Sciatic nerve (tissue), 2 donors: ENCODE measurements around the gene SLIT3. TPM values are rescaled to one million over a fixed set of nuclear protein-coding genes. Genes with fewer than 3 reads are reported as not detected.
A peak's percentile ranks its signal among the peaks of the same experiment; 100 is the strongest.

Experiments used
- ATAC-seq: fragments of 200-7000 bp; cut with Tn5 transposase; one replicate; pipeline ENCODE4 v1.9.1; 2020; ENCODE audit warnings: mild to moderate bottlenecking, moderate library complexity
- DNase-seq: peaks from one replicate; pipeline ENCODE4 v3.0.0-alpha.2; 2020; ENCODE audit warnings: low spot score
- intact Hi-C: fragments of 100-400 bp; cut with DNase I; formaldehyde crosslinking; loops from one replicate; pipeline ENCODE4 v1.14.2; 2022
- total RNA-seq: library from RNA; stranded (reverse); fragmentation: NEBNext Ultra II Directional; extraction: Animal tissue kit (Norgen Biotek cat#: 25700); gene quantifications from one replicate; pipeline ENCODE4 v1.2.1, GENCODE V29; 2021
- donor health status: DM: no; HTN: no; CAD: no.
- donor health status: DM: no; HTN: no; CAD: no.

The SLIT3 gene
- total RNA-seq, 1 donor from 2014 or later, result 50.6 TPM

- intact Hi-C loops, result no loop called here
- no peak for DNase-seq
Measured at GRCh38 chr5:168969326-168969886, 331.5 kb downstream of the SLIT3 start.

GRCh38 chr5:168967882-168968620, 332.9 kb downstream of the SLIT3 start:
- ATAC-seq (no peak), DNase-seq (no peak)
- intact Hi-C loops, result no loop called here

More at GRCh38 chr5:168969326-168969886, 331.5 kb downstream of the SLIT3 start:
- no peak for ATAC-seq

GRCh38 chr5:168965638-168966037, 335.3 kb downstream of the SLIT3 start:
- intact Hi-C loops, result no loop called here
- DNase-seq (no peak), ATAC-seq (no peak)

GRCh38 chr5:168964182-168964581, 336.8 kb downstream of the SLIT3 start:
- intact Hi-C loops, result no loop called here
- DNase-seq, result no peak

GRCh38 chr5:168962306-168962705, 338.6 kb downstream of the SLIT3 start:
- intact Hi-C loops, result no loop called here
- no peak for ATAC-seq
- no peak for DNase-seq

More at GRCh38 chr5:168964182-168964581, 336.8 kb downstream of the SLIT3 start:
- no peak for ATAC-seq

GRCh38 chr5:168961681-168962080, 339.3 kb downstream of the SLIT3 start:
- intact Hi-C loops, result no loop called here
- DNase-seq (no peak), ATAC-seq (no peak)

DNA sequence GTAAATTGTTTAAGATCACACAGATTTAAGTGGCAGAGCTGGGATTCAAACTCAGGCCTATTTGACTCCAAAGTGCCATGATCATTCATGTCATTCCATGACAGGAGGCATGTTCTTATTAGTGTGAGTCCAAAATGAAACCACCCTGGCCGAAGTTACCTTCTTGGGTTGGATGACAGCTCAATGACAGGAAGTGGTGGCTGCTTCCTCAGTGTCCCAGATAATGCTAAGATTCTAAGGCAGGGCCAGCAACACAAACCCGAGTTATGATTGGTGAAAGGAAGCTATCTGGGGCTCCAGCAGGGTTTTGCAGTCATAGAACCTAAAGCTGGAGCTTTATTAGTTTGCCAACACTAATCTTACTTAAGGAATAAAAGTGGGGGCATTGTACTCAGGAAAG, 340.4 kb downstream of the SLIT3 start:
- DNase-seq (no peak), ATAC-seq (no peak)
- intact Hi-C loops, result no loop called here

- DNase-seq (no peak), ATAC-seq (no peak)
- intact Hi-C loops, result no loop called here
Measured at GRCh38 chr5:168953351-168953750, 347.6 kb downstream of the SLIT3 start.

- no peak for ATAC-seq
- no peak for DNase-seq
- intact Hi-C loops, result no loop called here
Measured at GRCh38 chr5:168952196-168952595, 348.7 kb downstream of the SLIT3 start.

GRCh38 chr5:168951769-168952168, 349.2 kb downstream of the SLIT3 start:
- ATAC-seq (no peak), DNase-seq (no peak)

DNA sequence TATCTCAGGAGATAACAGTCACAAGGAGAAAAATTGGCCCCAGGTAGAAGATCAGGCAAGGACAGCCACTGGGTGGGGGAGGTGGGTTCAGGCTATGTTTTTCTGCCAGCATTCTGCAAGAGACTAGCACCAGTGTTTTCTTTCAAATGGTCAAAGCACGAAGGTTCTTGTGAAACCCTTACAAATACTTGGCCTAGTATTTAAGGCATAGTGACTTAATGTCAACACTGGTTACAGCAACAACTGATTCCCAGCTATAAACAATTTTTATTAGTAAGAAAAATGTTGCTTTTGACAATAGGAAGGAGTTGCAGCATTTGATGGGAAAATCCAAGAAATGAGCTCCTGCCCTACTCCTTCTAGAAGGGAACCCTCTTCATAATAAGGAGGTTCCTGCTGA, 349.6 kb downstream of the SLIT3 start:
- DNase-seq, result no peak
- intact Hi-C loops, result no loop called here
- ATAC-seq, result no peak

More at GRCh38 chr5:168951769-168952168, 349.2 kb downstream of the SLIT3 start:
- intact Hi-C loops, result no loop called here

GRCh38 chr5:168950241-168950951, 350.5 kb downstream of the SLIT3 start:
- ATAC-seq (no peak), DNase-seq (no peak)
- intact Hi-C loops, result no loop called here

GRCh38 chr5:168948746-168949145, 352.2 kb downstream of the SLIT3 start:
- intact Hi-C loops, result no loop called here
- no peak for ATAC-seq
- no peak for DNase-seq

DNA sequence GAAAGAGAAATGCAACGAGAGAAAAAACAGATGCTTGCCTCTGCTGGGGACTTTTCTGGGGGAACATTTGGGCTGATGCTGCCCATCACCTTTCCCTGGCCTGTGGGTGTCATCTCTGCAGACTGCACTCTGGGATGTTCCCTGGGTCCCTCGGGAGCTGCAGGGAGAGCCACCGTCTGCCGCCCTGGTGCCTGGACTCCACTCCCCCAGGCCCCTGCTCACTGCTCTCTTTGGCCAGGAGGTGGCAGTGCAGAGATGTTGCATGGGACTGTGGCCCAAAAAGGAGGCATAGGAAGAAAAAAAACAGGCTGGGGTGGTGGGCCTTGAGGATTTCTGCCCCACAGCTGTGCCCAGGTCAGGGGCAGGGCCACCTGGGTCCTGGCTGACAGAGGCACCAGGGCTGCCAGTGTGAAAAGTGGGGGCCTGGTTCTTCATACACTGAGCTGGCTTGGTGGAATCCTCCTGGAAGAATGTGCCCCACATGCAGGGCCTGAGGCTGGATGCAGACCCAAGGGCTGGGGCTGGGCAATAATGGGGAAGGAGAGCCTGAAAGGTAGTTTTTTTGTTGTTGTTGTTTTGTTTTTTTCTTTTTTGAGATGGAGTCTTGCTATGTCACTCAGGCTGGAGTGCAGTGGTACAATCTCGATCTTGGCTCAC, 353.6 kb downstream of the SLIT3 start:
- DNase-seq (no peak), ATAC-seq (peak; percentile 57)
- intact Hi-C loops, result no loop called here

DNA sequence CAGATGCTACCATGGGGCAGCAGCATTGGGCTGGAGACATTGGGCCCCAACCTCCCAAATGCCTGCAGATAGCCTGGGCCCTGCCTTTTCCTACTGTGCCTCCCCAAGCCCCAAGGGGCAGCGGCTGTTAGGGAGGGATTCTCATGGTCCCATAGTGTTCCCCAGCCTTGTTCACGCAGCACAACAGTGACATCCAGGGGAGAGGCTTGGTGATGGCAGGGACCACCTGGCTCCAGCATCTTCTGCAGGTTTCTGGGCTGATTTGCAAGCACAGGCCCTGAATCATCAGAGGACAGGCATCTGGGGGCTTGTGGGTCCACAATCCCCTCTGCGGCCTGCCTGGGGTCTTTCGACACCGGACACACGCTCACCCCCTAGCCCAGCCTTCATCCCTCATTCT, 354.6 kb downstream of the SLIT3 start:
- DNase-seq (no peak), ATAC-seq (peak; percentile 45)
- intact Hi-C loops, result no loop called here

DNA sequence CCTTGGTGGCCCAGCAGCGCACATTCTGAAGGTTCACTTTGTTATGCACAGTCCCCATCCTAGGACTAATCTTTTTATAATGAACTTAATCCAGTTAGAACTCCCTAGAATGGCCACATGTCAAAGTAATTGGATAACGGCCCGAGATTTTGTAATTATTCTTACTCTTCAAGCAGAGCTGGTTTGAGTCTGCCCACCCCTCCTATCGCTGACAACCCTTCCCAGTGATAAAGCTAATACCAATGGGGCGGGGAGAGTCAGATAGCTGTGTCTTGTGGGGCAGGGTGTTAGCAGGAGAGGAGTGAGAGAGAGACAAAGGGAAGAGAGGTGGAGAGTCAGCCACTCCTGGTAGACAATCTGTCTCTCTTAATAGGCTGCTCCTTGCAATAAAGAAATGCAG, 356.9 kb downstream of the SLIT3 start:
- intact Hi-C loops, result no loop called here
- ATAC-seq, result no peak
- no peak for DNase-seq

DNA sequence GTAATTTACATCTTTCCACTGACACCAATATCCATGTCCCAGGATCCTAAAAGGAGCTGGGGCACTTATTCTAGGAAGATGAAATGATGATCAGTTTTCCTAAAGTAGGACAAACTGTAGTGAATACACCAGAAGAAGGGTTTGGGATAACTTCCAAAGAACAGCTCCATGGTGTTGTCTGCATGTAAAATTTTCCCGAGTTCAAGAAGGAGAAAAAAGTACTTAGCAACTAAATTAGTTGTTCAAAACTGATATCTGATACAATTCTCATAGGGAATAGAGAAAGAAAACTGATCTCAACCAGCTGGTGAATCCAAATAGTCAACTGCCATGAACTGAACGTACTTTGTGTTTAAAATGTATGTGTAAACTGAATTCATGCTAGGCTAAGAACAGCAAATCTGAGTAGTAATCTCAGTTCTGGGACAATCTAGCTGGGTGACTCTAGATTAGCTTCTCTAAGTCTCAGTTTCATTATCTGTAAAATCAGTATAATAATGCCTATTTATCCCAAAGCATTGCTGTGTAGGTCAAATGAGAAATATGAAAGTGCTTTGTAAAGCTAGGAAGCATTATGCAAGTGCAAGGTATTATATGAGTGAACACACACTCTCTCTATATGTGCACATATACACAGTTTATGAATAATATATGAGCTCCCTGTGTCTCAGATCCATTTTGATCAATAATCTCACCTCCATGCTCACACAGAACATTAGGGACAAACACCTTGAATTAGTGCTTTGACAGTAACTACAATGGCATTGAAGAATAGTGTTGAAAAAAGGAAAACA, 357.7 kb downstream of the SLIT3 start:
- ATAC-seq (no peak), DNase-seq (no peak)
- intact Hi-C loops, result no loop called here

GRCh38 chr5:168941901-168942300, 359.0 kb downstream of the SLIT3 start:
- intact Hi-C loops, result no loop called here
- DNase-seq (no peak), ATAC-seq (no peak)

DNA sequence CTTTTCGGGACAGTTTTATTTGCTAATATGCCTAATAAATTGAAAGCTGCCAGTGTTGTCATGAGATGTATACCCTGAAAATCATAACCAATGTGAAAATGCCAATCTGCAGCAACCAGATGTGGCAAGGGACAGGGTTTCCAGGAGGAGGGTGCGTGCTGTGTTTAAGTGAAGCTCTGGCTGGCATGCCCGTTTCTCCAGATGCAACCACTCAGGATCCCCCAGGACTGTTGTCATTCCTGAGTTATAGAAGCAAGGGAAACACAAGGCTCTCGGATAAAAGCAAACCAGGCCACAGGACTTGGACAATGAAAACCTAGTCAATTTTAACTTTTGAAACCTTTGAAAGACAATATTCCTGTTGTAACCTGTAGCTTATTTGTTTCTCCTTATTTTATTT, 360.2 kb downstream of the SLIT3 start:
- no peak for ATAC-seq
- no peak for DNase-seq
- intact Hi-C loops, result no loop called here
